ENCODE measurements around the gene SLC35G2.
"Not testable (repeated sequence)": the region's sequence is repeated elsewhere in the genome, so short reads cannot be mapped to it uniquely, and the experiment has no call there.

The SLC35G2 gene

GRCh38 chr3:136835089-136835812, 16.3 kb downstream of the SLC35G2 start:
- no peak for DNase-seq (ENCODE audit: extremely low read depth in 1 of 2, low read depth in 1 of 2)

GRCh38 chr3:136835813-136836510, 17.0 kb downstream of the SLC35G2 start:
- no peak for DNase-seq (ENCODE audit: extremely low read depth in 1 of 2, low read depth in 1 of 2)

GRCh38 chr3:136836511-136837156, 17.7 kb downstream of the SLC35G2 start:
- no peak for DNase-seq (ENCODE audit: extremely low read depth in 1 of 2, low read depth in 1 of 2)

- DNase-seq (ENCODE audit: extremely low read depth in 1 of 2, low read depth in 1 of 2) = no peak
These were observed 20.0 kb downstream of the SLC35G2 start for GRCh38 chr3:136838641-136839555.

- no peak for DNase-seq (ENCODE audit: extremely low read depth in 1 of 2, low read depth in 1 of 2)
These were observed 20.6 kb downstream of the SLC35G2 start for GRCh38 chr3:136839556-136839931.

- DNase-seq (ENCODE audit: extremely low read depth in 1 of 2, low read depth in 1 of 2) = no peak
These were observed 21.3 kb downstream of the SLC35G2 start for GRCh38 chr3:136840252-136840651.

GRCh38 chr3:136842294-136842693, 23.4 kb downstream of the SLC35G2 start:
- no peak for DNase-seq (ENCODE audit: extremely low read depth in 1 of 2, low read depth in 1 of 2)

GRCh38 chr3:136844724-136845123, 25.8 kb downstream of the SLC35G2 start:
- no peak for DNase-seq (ENCODE audit: extremely low read depth in 1 of 2, low read depth in 1 of 2)

GRCh38 chr3:136852180-136852579, 33.3 kb downstream of the SLC35G2 start:
- DNase-seq (ENCODE audit: extremely low read depth in 1 of 2, low read depth in 1 of 2) = no peak

- no peak for DNase-seq (ENCODE audit: extremely low read depth in 1 of 2, low read depth in 1 of 2)
These were observed 37.7 kb downstream of the SLC35G2 start for GRCh38 chr3:136856665-136857064.

- DNase-seq (ENCODE audit: extremely low read depth in 1 of 2, low read depth in 1 of 2) = no peak
These were observed 39.5 kb downstream of the SLC35G2 start for GRCh38 chr3:136858381-136858780.

GRCh38 chr3:136860541-136860940, 41.6 kb downstream of the SLC35G2 start:
- no peak for DNase-seq (ENCODE audit: extremely low read depth in 1 of 2, low read depth in 1 of 2)

- peak; percentile 95 to 99 for DNase-seq (ENCODE audit: extremely low read depth in 1 of 2, low read depth in 1 of 2)
These were observed 43.1 kb downstream of the SLC35G2 start, which contains the start of gene NCK1 for GRCh38 chr3:136861890-136862616. Gene NCK1 (plus strand): TSS chr3:136862208. CDS start chr3:136928002, 65,794 bp downstream.

GRCh38 chr3:136862617-136863322, 43.8 kb downstream of the SLC35G2 start:
- peak in 1 of 2 donors; percentile 26 for DNase-seq (ENCODE audit: extremely low read depth in 1 of 2, low read depth in 1 of 2)

GRCh38 chr3:136869282-136869681, 50.4 kb downstream of the SLC35G2 start:
- DNase-seq (ENCODE audit: extremely low read depth in 1 of 2, low read depth in 1 of 2) = no peak

GRCh38 chr3:136872258-136872657, 53.3 kb downstream of the SLC35G2 start:
- DNase-seq (ENCODE audit: extremely low read depth in 1 of 2, low read depth in 1 of 2) = not testable (repeated sequence)

GRCh38 chr3:136879510-136879909, 60.6 kb downstream of the SLC35G2 start:
- DNase-seq (ENCODE audit: extremely low read depth in 1 of 2, low read depth in 1 of 2) = not testable (repeated sequence)

- no peak for DNase-seq (ENCODE audit: extremely low read depth in 1 of 2, low read depth in 1 of 2)
These were observed 63.6 kb downstream of the SLC35G2 start for GRCh38 chr3:136882571-136882970.

GRCh38 chr3:136883967-136884720, 65.2 kb downstream of the SLC35G2 start:
- DNase-seq (ENCODE audit: extremely low read depth in 1 of 2, low read depth in 1 of 2) = no peak

All from stimulated activated CD8-positive, alpha-beta memory T cell treated with anti-CD3 and anti-CD28 coated beads, Interleukin-7, amount 100 ng/mL, for 48 hours (primary cell).